ENCODE measurements around the gene ADM.

Gene ADM

GRCh38 chr11:10351765-10352641 lies 47.1 kb downstream of the ADM start:
- no peak overlapping the region for H3K4me3 ChIP-seq (ENCODE audit: low read depth, low read length)
- no peak for TF ChIP-seq CTCF (IDR thresholded peaks at IDR 0.05; ENCODE audit: borderline replicate concordance, insufficient read depth, low read depth, low read length)

GRCh38 chr11:10352921-10353550 lies 48.2 kb downstream of the ADM start:
- no peak overlapping the region for H3K4me3 ChIP-seq (ENCODE audit: low read depth, low read length)
- TF ChIP-seq CTCF (IDR thresholded peaks at IDR 0.05; ENCODE audit: borderline replicate concordance, insufficient read depth, low read depth, low read length): no peak

- H3K4me3 ChIP-seq (ENCODE audit: low read depth, low read length): no peak overlapping the region
- no peak for TF ChIP-seq CTCF (IDR thresholded peaks at IDR 0.05; ENCODE audit: borderline replicate concordance, insufficient read depth, low read depth, low read length)
These were observed 49.5 kb downstream of the ADM start for GRCh38 chr11:10354389-10354788.

GRCh38 chr11:10355257-10355661 lies 50.4 kb downstream of the ADM start:
- TF ChIP-seq CTCF (IDR thresholded peaks at IDR 0.05; ENCODE audit: borderline replicate concordance, insufficient read depth, low read depth, low read length): no peak

GRCh38 chr11:10356161-10356560 lies 51.3 kb downstream of the ADM start:
- TF ChIP-seq CTCF (IDR thresholded peaks at IDR 0.05; ENCODE audit: borderline replicate concordance, insufficient read depth, low read depth, low read length): no peak
- no peak overlapping the region for H3K4me3 ChIP-seq (ENCODE audit: low read depth, low read length)

More at GRCh38 chr11:10355257-10355661, 50.4 kb downstream of the ADM start:
- no peak overlapping the region for H3K4me3 ChIP-seq (ENCODE audit: low read depth, low read length)
